Left ventricle myocardium superior (tissue), 1 donor: ENCODE results near the gene MAN1C1. TPM values are rescaled to one million over a fixed set of nuclear protein-coding genes. Genes with fewer than 3 reads are reported as not detected.
"Not testable (repeated sequence)": the region's sequence is repeated elsewhere in the genome, so short reads cannot be mapped to it uniquely, and the experiment has no call there.

Source experiments
- ATAC-seq: fragments of 200-7000 bp; cut with Tn5 transposase; one replicate; pipeline ENCODE4 v1.9.1; 2020; ENCODE audit warnings: mild to moderate bottlenecking, moderate library complexity
- DNase-seq: peaks from one replicate; pipeline ENCODE4 v3.0.0-alpha.2; 2020
- intact Hi-C: fragments of 100-400 bp; cut with micrococcal nuclease; formaldehyde crosslinking; loops from one replicate; pipeline ENCODE4 v1.11.0; 2022
- total RNA-seq: library from RNA; stranded (reverse); fragmentation: NEBNext Ultra II Directional; extraction: Animal tissue kit (Norgen Biotek cat#: 25700); gene quantifications from one replicate; pipeline ENCODE4 v1.2.1, GENCODE V29; 2021
- donor health status: DM: no; HTN: yes; CAD: no; lungs with severe emphysema.

Gene MAN1C1
- total RNA-seq, 1 donor from 2014 or later: 17.9 TPM

- no peak for DNase-seq
- intact Hi-C loops: no loop called here
- no peak for ATAC-seq
These were observed 70.8 kb downstream of the MAN1C1 start for GRCh38 chr1:25687221-25688017.

DNA sequence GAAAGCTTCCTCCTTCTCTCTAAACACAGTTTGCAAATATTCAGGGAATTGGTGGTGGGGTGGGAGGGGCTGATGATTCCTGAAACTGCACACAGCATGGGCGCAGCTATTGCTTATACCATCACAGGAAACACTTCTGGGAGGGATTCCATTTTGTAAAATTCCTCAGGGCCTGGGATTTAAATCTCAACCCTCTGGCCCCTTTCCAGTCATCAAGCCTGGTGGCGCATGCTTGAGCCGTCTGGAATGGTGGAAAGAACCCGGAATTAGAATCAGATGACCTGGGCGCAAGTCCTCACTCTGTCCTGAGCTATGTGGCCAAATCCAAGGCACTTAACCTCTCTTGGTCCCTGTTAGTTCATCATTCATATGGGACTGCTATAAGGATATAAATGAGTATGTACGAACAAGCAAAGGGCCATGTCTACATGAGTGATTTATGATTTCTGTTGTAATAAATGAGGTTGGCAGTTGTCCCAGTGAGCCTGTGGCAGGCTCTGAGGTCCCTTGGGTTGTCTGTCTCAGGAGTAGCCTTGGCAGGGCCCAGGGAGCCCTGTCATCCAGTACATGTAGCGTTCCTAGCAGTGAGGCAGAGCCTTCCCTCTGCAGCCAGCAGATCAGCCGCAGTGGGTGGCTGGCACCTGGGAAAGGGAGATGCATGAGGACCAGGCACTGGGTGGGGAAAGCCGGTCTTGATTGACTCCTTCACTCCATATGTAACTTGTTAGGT is 72.0 kb downstream of the MAN1C1 start:
- DNase-seq: peak; percentile 54
- peak; percentile 62 for ATAC-seq
- intact Hi-C loops: no loop called here

- ATAC-seq: no peak
- DNase-seq: no peak
- intact Hi-C loops: no loop called here
These were observed 73.2 kb downstream of the MAN1C1 start for GRCh38 chr1:25689686-25690381.

DNA sequence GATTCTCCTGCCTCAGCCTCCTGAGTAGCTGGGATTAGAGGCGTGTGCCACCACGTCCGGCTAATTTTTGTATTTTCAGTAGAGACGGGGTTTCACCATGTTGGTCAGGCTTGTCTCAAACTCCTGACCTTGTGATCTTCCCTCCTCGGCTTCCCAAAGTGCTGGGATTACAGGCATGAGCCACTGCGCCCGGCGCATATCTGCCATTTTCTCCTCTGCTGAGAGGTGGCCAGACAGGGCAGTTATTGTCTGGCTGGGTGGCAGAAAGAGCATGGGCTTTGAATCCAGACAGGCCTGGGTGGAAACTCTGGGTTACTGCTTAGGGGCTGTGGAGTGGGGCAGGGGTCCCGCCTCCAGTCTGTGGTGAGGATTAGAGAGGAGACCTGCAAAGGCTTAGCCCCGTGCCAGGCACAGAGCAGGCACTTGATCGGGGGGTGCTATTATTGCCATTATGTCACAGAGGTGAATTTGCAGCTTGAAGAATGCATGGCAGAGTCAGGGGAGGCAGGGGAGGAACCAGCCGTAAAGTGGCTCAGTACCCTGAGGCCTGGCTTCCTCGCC is 73.9 kb downstream of the MAN1C1 start:
- DNase-seq (no peak), ATAC-seq (no peak)
- intact Hi-C loops: no loop called here

DNA sequence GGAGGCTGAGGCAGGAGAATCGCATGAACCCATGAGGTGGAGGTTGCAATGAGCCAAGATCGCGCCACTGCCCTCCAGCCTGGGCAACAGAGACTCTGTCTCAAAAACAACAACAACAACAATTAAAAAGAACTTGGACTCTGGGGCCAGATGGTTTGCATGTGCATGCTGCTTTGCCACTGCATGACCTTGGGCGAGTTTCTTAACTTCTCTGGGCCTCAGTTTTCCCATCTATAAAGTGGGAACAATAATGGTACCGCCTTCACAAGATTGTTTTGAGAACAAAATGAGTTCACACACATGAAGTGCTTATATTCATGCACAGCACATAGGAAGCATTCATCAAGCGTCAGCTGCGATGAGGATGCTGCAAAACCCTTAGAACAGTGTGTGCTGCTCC is 74.6 kb downstream of the MAN1C1 start:
- ATAC-seq (no peak), DNase-seq (no peak)
- intact Hi-C loops: no loop called here

DNA sequence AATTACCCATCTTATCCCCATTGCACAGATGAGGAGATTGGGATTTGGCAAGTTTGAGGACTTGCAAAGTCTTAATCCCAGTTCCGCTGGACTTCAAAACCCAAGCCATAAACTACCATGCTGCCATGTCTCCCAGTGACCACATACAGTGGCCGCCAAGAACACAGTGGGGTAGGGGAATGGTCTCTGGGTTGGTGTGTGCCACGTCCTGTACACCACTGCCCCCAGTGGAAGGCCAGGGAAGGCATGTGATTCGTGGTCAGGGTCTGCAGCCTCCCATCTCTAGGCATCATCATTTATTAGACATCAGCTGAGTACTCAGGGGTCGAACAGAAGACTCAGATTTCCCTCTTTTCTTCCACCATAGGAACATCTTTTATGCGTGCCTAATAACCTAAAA is 76.0 kb downstream of the MAN1C1 start:
- intact Hi-C loops: no loop called here
- DNase-seq (no peak), ATAC-seq (no peak)

- intact Hi-C loops: loop anchor here (5.0 kb wide), 1 partner anchor 48 kb away; no protein-coding TSS in a partner anchor
- no peak for DNase-seq
- peak; percentile 17 for ATAC-seq
These were observed 77.8 kb downstream of the MAN1C1 start for GRCh38 chr1:25694167-25695007.

DNA sequence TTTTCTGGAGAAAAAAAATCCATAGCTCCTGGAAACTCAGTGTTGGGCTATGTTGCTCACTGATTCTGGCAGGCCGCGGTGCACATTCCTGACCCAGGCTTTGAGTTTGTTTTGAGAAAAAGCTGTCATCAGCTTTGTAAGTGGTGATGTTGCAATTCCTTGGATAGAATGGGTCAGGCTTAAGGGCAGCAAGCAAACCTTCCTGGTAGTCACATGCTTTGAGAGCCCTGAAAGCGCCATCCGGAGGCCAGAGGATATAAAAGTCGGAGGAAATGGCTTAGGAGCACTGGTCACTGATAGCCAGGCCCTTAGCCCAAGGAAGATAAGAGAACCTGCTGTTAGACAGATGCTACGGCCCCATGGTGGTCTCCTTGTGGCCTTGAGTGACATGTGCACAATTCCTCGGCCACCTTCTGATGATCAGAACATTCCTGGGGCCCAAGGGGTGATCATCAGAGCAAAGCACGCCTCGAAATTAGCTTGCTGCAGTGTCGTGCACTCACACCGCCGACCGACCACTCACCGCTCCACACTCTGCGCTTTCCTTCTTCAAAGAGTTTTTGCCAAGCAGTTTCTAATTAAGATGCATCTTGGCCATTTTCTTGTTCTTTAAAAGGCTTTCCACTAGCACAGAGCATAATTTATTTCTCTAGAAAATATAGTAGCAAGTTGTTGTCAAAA is 78.6 kb downstream of the MAN1C1 start:
- intact Hi-C loops: loop anchor here (5.0 kb wide), 1 partner anchor 47 kb away; no protein-coding TSS in a partner anchor
- peak; percentile 88 for DNase-seq
- peak; percentile 83 for ATAC-seq

DNA sequence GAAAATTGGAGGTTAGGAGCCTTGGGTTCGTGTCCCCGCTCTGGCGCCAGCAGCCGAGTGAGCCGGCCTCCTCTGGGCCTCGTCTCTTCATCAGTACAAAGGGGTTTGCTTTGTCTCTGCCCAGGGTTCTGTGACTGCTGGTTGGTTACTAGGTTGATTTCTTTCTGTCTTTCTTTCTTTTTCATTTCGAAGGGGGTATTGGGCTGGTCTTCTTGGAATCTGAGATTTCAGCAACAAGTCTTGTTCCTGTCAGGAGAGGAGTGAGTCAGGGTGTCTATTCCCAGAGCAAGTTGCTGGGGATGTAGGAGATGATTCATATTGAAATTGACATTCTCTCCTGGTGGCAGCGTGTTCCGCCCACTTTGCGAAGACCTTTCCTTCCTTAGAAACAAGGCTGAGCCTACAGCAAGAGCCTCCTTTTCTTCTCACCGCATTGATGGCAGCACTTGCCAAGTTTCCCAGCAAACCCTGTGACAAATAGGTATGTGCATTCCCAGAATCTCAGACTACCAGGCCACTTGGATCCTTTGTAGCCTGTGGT is 79.2 kb downstream of the MAN1C1 start:
- no peak for ATAC-seq
- peak; percentile 47 for DNase-seq
- intact Hi-C loops: loop anchor here (5.0 kb wide), 1 partner anchor 46 kb away; no protein-coding TSS in a partner anchor

GRCh38 chr1:25696643-25697042 is 80.1 kb downstream of the MAN1C1 start:
- not testable (repeated sequence) for ATAC-seq, DNase-seq
- intact Hi-C loops: loop anchor here (5.0 kb wide), 1 partner anchor 46 kb away; no protein-coding TSS in a partner anchor

GRCh38 chr1:25697435-25698217 is 81.0 kb downstream of the MAN1C1 start:
- intact Hi-C loops: loop anchor here (5.0 kb wide), 1 partner anchor 45 kb away; no protein-coding TSS in a partner anchor
- no peak for ATAC-seq
- no peak for DNase-seq

DNA sequence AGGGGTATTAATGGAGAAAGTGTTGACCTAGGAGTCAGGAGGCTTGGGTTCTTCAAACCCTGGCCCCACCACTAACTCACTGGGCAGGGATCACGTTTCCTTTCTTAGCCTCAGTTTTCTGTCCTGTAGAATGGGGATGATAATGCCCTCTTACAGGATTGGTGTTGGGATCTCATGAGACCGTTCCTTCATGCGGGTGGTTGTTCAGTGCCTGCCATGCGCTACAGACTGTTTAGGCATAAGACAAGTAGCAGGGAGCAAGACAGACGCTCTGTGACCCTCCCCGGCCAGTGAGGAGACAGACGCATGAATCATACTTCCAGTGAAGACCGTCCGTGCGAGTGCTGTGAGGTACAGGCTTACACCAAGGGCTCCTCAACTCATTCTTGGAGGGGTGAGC is 81.7 kb downstream of the MAN1C1 start:
- DNase-seq: no peak
- intact Hi-C loops: loop anchor here (5.0 kb wide), 1 partner anchor 44 kb away; no protein-coding TSS in a partner anchor
- no peak for ATAC-seq

GRCh38 chr1:25699059-25699458 is 82.5 kb downstream of the MAN1C1 start:
- intact Hi-C loops: loop anchor here (5.0 kb wide), 1 partner anchor 43 kb away; no protein-coding TSS in a partner anchor
- ATAC-seq, DNase-seq: not testable (repeated sequence)

- ATAC-seq: peak; percentile 80
- peak; percentile 80 for DNase-seq
- intact Hi-C loops: loop anchor here (5.0 kb wide), 1 partner anchor 43 kb away; no protein-coding TSS in a partner anchor
These were observed 83.0 kb downstream of the MAN1C1 start for GRCh38 chr1:25699500-25700143.

- DNase-seq (peak; percentile 80), ATAC-seq (peak; percentile 82)
- intact Hi-C loops: no loop called here
These were observed 83.5 kb downstream of the MAN1C1 start for GRCh38 chr1:25700144-25700523.

DNA sequence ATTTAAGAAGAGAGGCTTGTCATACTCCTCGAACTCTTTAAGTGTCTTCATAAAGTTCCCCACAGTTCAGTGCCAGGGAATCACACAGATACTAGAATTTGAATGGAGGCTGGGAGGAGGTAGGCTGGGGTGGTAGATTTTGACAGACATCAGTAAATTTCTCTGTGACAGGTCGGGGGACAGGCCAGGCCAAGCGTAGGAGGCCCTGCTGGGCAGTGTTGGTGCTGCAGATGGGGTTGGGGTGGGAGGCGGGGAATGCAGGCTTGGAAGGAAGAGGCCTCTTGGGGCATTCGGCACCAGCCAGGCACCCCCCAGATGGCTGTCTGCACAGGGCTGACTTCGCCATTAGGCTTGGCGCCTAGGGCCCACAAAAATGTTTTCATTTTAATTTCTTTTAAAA is 84.0 kb downstream of the MAN1C1 start:
- peak; percentile 9 for ATAC-seq
- peak; percentile 52 for DNase-seq
- intact Hi-C loops: no loop called here
